Mesothelial cell of epicardium (in vitro differentiated cells): ENCODE results near the gene TSKU. TPM values are rescaled to one million over a fixed set of nuclear protein-coding genes. Genes with fewer than 3 reads are reported as not detected.

ENCODE experiments used
- DNase-seq, 2 experiments: peaks; one replicate each; pipeline ENCODE4 v3.0.0; 2021; ENCODE audit warnings: low spot score in 2 of 2; ENCODE audit not compliant: unreplicated experiment in 2 of 2
- H3K27ac Mint-ChIP-seq: 2 replicates; pipeline ENCODE4 v1.8.0; 2021; ENCODE audit warnings: mixed read lengths
- H3K27me3 Mint-ChIP-seq: 2 replicates; pipeline ENCODE4 v1.8.0; 2021; ENCODE audit warnings: low read depth, mixed read lengths
- H3K36me3 Mint-ChIP-seq: 2 replicates; pipeline ENCODE4 v1.8.0; 2021; ENCODE audit warnings: mixed read lengths
- H3K4me1 Mint-ChIP-seq: 2 replicates; pipeline ENCODE4 v1.8.0; 2021; ENCODE audit warnings: mixed read lengths
- H3K4me3 Mint-ChIP-seq: 2 replicates; pipeline ENCODE4 v1.8.0; 2021; ENCODE audit warnings: mild to moderate bottlenecking, moderate library complexity, mixed read lengths
- H3K9me3 Mint-ChIP-seq: 2 replicates; pipeline ENCODE4 v1.8.0; 2021; ENCODE audit warnings: mixed read lengths
- total RNA-seq: library from RNA; stranded (reverse); gene quantifications from 3 replicates; pipeline ENCODE4 v1.2.1, GENCODE V29; 2021
- TF ChIP-seq, protein P1 (sequence below): fragments of 200-600 bp; sonication (generic); IDR thresholded peaks from one replicate; pipeline ENCODE4 v1.5.0; 2021; ENCODE audit warnings: antibody characterized with exemption; ENCODE audit not compliant: unreplicated experiment

TSKU gene
- total RNA-seq, 1 donor from 2014 or later, result 42.8 TPM

DNA sequence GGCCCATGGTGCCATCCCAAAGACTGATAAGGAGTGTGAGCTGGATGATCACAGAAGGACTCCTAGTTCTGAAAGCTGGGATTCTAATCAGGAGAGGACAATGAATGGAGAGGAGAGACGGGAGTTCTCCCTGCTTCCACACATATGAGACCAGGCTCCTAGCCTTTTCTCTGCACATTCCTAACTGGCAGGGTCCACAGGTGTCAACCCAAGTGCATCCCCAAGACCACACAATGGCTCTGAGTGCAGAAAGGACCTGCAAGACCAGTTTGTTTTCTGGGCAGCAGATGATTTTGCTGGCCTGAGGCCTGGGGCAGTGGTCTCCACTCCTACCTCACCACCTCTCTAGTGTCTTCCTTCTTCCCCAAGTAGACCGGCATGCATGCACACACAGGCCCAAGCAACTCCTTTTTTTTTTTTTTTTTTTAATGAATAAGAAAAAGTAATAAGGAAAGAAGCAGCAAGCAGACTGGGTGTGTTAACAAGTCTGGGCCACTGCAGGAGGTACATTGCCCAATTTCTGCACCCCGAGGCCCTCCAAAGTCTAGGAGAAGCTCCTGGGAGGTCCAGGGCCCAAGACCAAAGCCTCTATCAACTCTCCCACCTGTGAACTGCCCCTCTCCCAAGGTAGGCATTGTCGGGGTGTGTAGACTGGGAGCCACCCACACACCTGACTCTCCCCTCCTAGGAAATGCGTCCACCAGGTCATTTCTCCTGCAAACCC lies 1.2 kb upstream of the TSKU start:
- Mint-ChIP-seq H3K4me3 (peak overlapping the region; percentile 86), H3K27me3 (no peaks in the 10 kb centered on the region), H3K27ac (peak overlapping the region; percentile 99), H3K9me3 (peaks cover 7% of the 10 kb centered on the region), H3K4me1 (peaks cover 47% of the 10 kb centered on the region), H3K36me3 (peaks cover 16% of the 10 kb centered on the region)
- DNase-seq, result no peak
- TF ChIP-seq, protein P1, sequence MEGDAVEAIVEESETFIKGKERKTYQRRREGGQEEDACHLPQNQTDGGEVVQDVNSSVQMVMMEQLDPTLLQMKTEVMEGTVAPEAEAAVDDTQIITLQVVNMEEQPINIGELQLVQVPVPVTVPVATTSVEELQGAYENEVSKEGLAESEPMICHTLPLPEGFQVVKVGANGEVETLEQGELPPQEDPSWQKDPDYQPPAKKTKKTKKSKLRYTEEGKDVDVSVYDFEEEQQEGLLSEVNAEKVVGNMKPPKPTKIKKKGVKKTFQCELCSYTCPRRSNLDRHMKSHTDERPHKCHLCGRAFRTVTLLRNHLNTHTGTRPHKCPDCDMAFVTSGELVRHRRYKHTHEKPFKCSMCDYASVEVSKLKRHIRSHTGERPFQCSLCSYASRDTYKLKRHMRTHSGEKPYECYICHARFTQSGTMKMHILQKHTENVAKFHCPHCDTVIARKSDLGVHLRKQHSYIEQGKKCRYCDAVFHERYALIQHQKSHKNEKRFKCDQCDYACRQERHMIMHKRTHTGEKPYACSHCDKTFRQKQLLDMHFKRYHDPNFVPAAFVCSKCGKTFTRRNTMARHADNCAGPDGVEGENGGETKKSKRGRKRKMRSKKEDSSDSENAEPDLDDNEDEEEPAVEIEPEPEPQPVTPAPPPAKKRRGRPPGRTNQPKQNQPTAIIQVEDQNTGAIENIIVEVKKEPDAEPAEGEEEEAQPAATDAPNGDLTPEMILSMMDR, result no peak

DNA sequence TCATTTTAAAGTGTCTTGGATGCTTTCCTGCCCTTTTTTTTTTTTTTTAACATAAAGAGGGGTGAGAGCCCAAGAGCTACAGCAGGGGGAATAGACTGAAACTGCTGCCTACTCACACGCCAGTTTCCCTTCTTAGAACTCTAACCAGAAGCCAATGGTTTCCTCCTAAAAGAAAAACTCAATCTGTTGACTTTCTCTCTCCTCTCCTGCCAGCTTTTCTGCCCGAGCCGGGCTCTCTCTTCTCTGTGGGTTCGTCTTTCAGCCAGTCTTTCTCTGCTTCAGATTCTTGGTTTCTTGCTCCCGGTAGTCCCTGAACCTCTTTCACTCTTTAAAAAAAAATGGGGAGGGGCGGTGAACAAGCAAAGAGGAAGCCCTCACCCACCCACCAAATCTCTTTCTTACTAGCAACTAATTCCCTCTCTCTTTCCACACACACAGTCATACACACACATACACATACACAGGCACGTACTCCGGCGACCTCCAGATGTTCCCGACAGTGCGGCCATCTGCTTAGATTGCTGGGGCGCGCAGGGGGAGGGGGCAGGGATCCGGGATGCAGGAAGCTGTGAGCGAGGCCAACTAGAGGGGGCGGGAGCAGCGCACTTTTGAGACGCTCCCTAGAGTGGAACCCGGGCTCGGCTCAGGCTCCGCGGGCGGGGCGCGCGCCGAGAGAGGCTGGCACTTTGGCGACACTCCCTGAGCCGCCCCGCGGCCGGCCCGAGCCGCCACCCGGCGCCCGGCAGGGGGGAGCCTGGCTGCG lies 444 bp upstream of the TSKU start:
- DNase-seq, result peak; percentile 79 to 87
- H3K4me3 Mint-ChIP-seq, result peak overlapping the region; percentile 86
- TF ChIP-seq, protein P1, result no peak
- peaks cover 52% of the 10 kb centered on the region for H3K4me1 Mint-ChIP-seq
- H3K27ac Mint-ChIP-seq, result peak overlapping the region; percentile 99
- H3K36me3 Mint-ChIP-seq, result peaks cover 10% of the 10 kb centered on the region
- no peaks in the 10 kb centered on the region for H3K27me3 Mint-ChIP-seq
- no peaks in the 10 kb centered on the region for H3K9me3 Mint-ChIP-seq

DNA sequence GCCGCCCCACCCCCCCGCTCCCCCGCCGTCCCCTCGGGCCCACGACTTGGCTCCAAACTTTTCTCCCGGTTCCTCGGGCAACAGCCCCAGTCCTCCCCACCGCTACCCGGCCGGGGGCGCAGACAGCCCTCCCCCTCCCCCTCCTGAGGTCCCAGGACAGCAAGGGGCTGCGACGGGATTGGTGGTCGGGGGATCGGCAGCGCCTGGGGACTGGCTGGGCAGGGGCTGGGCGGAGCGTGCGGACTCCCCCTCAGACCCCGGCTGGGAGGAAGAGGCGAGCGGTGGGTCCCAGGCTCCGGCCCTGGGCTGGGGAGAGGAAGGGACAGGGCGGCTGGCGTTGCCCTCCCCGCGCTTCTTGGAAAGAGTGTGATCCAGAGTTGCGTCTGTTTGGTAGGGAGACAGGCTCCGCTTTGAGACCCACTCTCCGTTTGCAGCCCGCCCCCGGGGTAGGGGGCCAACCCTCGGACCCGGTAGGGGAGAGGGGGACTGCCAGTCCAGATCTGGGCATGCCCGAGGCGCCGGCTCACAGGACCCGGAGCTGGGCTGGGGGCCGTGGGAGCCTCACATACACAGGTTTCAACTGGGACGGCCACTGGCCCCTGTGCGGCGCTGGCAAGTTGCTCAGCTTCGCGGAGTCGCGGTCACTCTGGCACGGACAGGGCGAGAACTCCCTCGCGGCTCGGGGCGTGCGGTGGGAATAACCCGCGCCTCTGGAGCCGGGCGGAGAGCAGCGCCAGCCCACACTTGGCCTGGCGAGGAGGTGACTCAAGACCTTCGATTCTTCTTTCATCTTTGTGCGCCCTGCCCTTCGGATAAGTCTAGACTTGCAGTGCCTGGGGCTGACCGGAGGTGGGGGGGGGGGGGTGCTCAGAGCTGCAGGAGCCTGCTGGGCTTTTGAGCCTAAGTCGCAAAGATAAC lies 999 bp downstream of the TSKU start:
- peak overlapping the region; percentile 56 for H3K27ac Mint-ChIP-seq
- DNase-seq, result peak; percentile 81 to 82

DNA sequence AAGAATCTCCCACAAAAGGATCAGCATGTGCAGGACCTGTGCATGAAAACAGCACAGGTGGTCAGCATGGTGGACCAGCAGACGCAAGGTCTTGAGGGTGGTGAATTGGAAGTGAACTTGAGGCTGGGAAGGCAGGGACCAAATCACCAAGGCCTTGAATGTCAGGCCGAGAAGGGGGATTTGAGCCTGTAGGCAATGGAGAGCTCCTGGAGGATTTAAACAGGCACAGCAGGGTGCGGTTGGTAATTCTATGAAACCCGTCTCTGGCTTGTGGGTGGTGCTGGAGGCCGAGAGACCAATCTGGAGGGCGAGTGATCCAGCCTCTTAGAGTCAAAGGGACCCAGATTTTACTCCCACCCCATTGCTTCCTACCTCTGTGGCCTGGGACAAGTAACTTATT lies 2.4 kb downstream of the TSKU start:
- TF ChIP-seq, protein P1, result no peak
- Mint-ChIP-seq H3K36me3 (peaks cover 3% of the 10 kb centered on the region), H3K9me3 (peaks cover 2% of the 10 kb centered on the region), H3K4me3 (peak overlapping the region; percentile 75), H3K27ac (no peak overlapping the region), H3K4me1 (peaks cover 58% of the 10 kb centered on the region), H3K27me3 (no peaks in the 10 kb centered on the region)
- DNase-seq, result no peak

More for the DNA sequence above, 999 bp downstream of the TSKU start:
- H3K27me3 Mint-ChIP-seq, result no peaks in the 10 kb centered on the region
- peak overlapping the region; percentile 75 for H3K4me3 Mint-ChIP-seq
- TF ChIP-seq, protein P1, result no peak
- peaks cover 2% of the 10 kb centered on the region for H3K36me3 Mint-ChIP-seq
- H3K9me3 Mint-ChIP-seq, result no peaks in the 10 kb centered on the region
- H3K4me1 Mint-ChIP-seq, result peaks cover 62% of the 10 kb centered on the region

DNA sequence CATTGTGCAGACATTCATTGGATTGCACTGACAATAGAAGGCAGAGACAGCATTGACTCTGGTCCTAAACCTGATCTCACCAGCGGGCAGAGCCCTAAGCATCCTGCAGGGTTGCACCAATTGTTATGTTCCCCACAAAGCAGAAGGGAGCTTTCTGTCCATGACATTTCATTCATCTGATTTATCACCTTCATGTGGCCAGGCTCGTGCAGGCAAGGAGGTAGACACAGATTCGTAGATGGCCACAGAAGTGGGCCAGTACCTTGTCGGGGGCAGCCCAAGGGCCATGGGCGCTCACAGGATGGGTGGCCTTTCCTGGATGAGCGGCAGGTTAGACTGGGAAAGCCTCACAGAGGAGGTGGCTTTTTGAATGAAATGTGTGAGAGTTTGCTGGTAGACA lies 2.9 kb downstream of the TSKU start:
- Mint-ChIP-seq H3K4me1 (peaks cover 53% of the 10 kb centered on the region), H3K4me3 (peak overlapping the region; percentile 75), H3K27me3 (no peaks in the 10 kb centered on the region), H3K36me3 (peaks cover 8% of the 10 kb centered on the region), H3K9me3 (peaks cover 7% of the 10 kb centered on the region), H3K27ac (peak overlapping the region; percentile 31)
- no peak for DNase-seq
- TF ChIP-seq, protein P1, result no peak
